ENCODE results near the gene RIMBP3C.
"Not testable (repeated sequence)": the region's sequence is repeated elsewhere in the genome, so short reads cannot be mapped to it uniquely, and the experiment has no call there.

The RIMBP3C gene

DNA sequence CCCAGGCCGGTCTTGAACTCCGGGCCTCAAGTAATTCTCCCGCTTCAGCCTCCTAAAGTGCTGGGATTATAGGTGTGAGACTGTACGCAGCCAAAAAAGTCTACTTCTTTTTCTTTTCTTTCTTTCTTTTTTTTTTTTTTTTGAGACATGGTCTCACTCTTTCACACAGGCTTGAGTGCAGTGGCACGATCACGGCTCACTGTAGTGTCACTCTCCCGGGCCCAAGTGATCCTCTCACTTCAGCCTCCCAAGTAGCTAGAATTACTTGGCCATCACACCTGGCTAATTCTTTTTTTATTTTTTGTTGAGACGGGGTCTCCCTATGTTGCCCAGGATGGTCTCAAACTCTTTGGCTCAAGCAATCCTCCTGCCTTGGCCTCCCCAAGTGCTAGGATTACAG, 12.7 kb upstream of the RIMBP3C start:
- Histone ChIP-seq H3K79me2 (ENCODE audit: insufficient read depth, low read length) (peaks cover 17% of the 10 kb centered on the region), H2AFZ (ENCODE audit: low read depth, low read length) (no peak overlapping the region), H3K9ac (ENCODE audit: low read depth, low read length) (no peak overlapping the region), H3K4me3 (ENCODE audit: low read depth in 1 of 2, low read length in 2 of 2) (no peak overlapping the region), H4K20me1 (ENCODE audit: insufficient read depth, low read length) (peaks cover 9% of the 10 kb centered on the region), H3K4me1 (ENCODE audit: insufficient read depth, low read length) (peaks cover 8% of the 10 kb centered on the region), H3K36me3 (ENCODE audit: insufficient read depth, low read length) (peaks cover 2% of the 10 kb centered on the region; the same call in 1 of the 2 replicates), H3K27me3 (ENCODE audit: insufficient read depth, low read length, poor library complexity) (no peaks in the 10 kb centered on the region), H3K4me2 (ENCODE audit: insufficient read depth, low read length) (no peak overlapping the region), H3K27ac (ENCODE audit: low read length) (no peak overlapping the region), H3K9me3 (ENCODE audit: insufficient read depth, low read length, severe bottlenecking) (no peaks in the 10 kb centered on the region)
- no peak for ATAC-seq (ENCODE audit: insufficient read depth, low read depth)
- DNase-seq = no peak
- TF ChIP-seq, protein P1, sequence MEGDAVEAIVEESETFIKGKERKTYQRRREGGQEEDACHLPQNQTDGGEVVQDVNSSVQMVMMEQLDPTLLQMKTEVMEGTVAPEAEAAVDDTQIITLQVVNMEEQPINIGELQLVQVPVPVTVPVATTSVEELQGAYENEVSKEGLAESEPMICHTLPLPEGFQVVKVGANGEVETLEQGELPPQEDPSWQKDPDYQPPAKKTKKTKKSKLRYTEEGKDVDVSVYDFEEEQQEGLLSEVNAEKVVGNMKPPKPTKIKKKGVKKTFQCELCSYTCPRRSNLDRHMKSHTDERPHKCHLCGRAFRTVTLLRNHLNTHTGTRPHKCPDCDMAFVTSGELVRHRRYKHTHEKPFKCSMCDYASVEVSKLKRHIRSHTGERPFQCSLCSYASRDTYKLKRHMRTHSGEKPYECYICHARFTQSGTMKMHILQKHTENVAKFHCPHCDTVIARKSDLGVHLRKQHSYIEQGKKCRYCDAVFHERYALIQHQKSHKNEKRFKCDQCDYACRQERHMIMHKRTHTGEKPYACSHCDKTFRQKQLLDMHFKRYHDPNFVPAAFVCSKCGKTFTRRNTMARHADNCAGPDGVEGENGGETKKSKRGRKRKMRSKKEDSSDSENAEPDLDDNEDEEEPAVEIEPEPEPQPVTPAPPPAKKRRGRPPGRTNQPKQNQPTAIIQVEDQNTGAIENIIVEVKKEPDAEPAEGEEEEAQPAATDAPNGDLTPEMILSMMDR (IDR thresholded peaks at IDR 0.05; ENCODE audit: borderline replicate concordance, extremely low read depth, low read length, poor library complexity, severe bottlenecking) = no peak
- TF ChIP-seq EZH2 (IDR thresholded peaks at IDR 0.05; ENCODE audit: borderline replicate concordance, low read depth, low read length, severe bottlenecking) = no peak

DNA sequence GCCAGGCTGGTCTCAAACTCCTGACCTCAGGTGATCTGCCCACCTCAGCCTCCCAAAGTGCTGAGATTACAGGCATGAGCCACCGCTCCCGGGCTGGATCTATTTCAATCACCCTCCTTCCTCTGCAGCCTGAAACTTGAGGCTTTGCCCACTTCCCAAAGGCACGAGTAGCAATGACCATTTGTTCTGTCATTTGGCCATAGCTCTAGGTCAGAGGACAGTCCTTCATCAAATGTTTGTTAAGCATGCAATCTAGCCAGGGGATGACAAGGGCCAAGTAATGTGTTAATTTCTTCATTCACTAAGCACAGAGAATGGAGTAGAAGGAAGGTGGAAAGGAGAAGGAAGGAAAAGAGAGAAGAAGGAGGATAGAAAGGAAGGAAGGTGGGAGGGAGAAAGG, 9.4 kb upstream of the RIMBP3C start:
- H3K4me2 ChIP-seq (ENCODE audit: insufficient read depth, low read length); H3K4me3 ChIP-seq (ENCODE audit: low read depth in 1 of 2, low read length in 2 of 2); H3K27me3 ChIP-seq (ENCODE audit: insufficient read depth, low read length, poor library complexity); H4K20me1 ChIP-seq (ENCODE audit: insufficient read depth, low read length); DNase-seq; H2AFZ ChIP-seq (ENCODE audit: low read depth, low read length); ATAC-seq (ENCODE audit: insufficient read depth, low read depth); H3K79me2 ChIP-seq (ENCODE audit: insufficient read depth, low read length); H3K9me3 ChIP-seq (ENCODE audit: insufficient read depth, low read length, severe bottlenecking); H3K36me3 ChIP-seq (ENCODE audit: insufficient read depth, low read length); H3K27ac ChIP-seq (ENCODE audit: low read length); H3K4me1 ChIP-seq (ENCODE audit: insufficient read depth, low read length); H3K9ac ChIP-seq (ENCODE audit: low read depth, low read length): not testable (repeated sequence)

DNA sequence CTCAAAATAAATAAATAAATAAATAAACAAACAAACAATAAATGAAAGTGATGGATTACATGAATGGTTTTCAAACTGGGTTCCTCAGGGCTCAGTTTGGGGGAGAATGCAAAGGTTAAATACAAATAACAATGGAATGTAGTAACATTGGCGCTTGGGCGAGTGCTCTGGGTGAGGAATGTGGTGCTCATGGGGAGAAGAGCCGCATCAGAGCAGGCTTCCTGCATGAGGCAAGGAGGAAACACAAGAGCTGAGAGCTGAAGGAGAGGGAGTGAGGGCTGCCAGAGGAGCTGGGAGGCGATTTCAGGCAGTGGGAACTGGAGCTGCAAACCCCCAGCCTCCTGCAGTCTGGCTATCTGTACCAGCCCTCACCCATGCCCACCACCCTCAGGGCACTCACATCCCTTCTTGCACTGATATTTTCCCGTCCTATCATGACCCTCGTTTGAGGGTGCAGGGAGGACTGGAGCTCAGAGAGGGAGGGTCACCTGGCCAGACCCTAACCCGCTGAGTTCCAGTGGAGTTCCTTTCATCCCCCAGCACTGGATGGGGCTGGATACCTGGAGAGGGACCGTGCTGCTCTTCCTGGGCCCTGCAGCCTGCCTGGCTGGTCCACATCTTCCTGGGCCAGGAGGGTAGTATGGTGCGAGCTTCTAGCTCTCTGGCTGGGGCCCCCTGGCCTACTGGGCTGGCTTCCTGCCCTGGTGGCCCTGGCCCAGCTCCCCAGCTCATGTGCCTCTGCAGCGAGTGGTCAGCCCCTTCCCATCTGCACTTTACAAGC, 8.3 kb upstream of the RIMBP3C start:
- not testable (repeated sequence) for DNase-seq; H3K4me1 ChIP-seq (ENCODE audit: insufficient read depth, low read length); H3K27me3 ChIP-seq (ENCODE audit: insufficient read depth, low read length, poor library complexity); H3K9me3 ChIP-seq (ENCODE audit: insufficient read depth, low read length, severe bottlenecking); ATAC-seq (ENCODE audit: insufficient read depth, low read depth); H3K27ac ChIP-seq (ENCODE audit: low read length); H3K4me2 ChIP-seq (ENCODE audit: insufficient read depth, low read length); H3K4me3 ChIP-seq (ENCODE audit: low read depth in 1 of 2, low read length in 2 of 2); H4K20me1 ChIP-seq (ENCODE audit: insufficient read depth, low read length); H2AFZ ChIP-seq (ENCODE audit: low read depth, low read length); H3K79me2 ChIP-seq (ENCODE audit: insufficient read depth, low read length); H3K9ac ChIP-seq (ENCODE audit: low read depth, low read length); H3K36me3 ChIP-seq (ENCODE audit: insufficient read depth, low read length)

DNA sequence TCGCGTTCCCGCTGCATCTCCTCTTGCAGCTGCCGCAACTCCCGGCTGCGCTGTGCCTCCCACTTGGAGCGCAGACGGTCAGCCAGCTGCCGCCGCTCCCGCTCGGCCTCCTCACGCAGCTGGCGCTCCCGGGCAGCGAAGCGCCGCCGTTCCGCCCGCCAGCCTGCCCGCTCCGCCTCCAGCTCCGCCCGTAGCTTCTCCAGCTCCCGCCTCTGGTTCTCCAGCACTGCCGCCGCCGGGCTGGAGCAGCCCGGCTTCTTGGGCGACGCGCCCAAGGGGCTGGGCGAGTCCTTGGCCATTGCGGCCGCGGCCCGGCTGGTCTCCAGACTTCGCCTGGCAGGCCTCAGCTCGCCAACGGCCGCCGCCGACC, 598 bp downstream of the RIMBP3C start:
- H3K4me2 ChIP-seq (ENCODE audit: insufficient read depth, low read length); H3K4me1 ChIP-seq (ENCODE audit: insufficient read depth, low read length); H3K4me3 ChIP-seq (ENCODE audit: low read depth in 1 of 2, low read length in 2 of 2); H3K36me3 ChIP-seq (ENCODE audit: insufficient read depth, low read length); H3K27me3 ChIP-seq (ENCODE audit: insufficient read depth, low read length, poor library complexity); H3K27ac ChIP-seq (ENCODE audit: low read length); H3K79me2 ChIP-seq (ENCODE audit: insufficient read depth, low read length); H3K9ac ChIP-seq (ENCODE audit: low read depth, low read length); H2AFZ ChIP-seq (ENCODE audit: low read depth, low read length); H3K9me3 ChIP-seq (ENCODE audit: insufficient read depth, low read length, severe bottlenecking); DNase-seq; H4K20me1 ChIP-seq (ENCODE audit: insufficient read depth, low read length): not testable (repeated sequence)
- ATAC-seq (ENCODE audit: insufficient read depth, low read depth) = peak; percentile 58

DNA sequence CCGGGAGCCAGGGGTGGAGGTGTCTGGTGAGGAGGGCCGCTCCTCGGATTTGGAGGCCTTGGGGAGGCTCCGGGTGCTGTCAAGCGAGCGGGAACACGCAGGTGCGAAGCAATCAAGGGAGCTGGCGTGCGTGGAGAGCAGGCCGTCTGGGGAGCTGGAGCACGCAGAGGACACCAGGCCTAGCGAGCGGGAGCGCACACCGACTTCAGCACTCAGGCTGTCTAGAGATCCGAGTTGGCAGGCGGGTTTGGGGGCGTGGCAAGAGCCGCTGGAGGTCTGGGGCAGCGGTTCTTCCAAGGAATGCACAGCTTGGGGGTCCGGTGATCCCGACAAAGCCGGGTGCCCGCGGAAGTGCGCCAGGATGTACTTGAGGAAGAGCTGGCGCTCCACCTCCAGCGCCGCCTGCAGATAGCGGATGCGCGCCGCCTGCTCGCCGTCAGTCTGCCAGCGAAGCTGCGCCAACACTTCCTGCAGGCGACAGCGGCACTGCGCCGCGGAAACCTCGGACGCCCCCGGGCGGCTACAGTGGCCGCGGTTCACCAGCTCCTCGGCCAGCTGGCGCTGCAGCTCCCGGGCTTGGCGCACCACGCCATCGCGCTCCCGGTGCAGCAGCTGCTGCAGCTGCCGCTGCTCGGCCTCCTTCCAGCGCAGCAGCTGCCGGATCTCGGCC, 1.1 kb downstream of the RIMBP3C start:
- H3K27ac ChIP-seq (ENCODE audit: low read length); H3K27me3 ChIP-seq (ENCODE audit: insufficient read depth, low read length, poor library complexity); H3K4me2 ChIP-seq (ENCODE audit: insufficient read depth, low read length); H3K4me3 ChIP-seq (ENCODE audit: low read depth in 1 of 2, low read length in 2 of 2); H2AFZ ChIP-seq (ENCODE audit: low read depth, low read length); H3K79me2 ChIP-seq (ENCODE audit: insufficient read depth, low read length); H3K36me3 ChIP-seq (ENCODE audit: insufficient read depth, low read length); H3K9me3 ChIP-seq (ENCODE audit: insufficient read depth, low read length, severe bottlenecking); H3K9ac ChIP-seq (ENCODE audit: low read depth, low read length); DNase-seq; H4K20me1 ChIP-seq (ENCODE audit: insufficient read depth, low read length); H3K4me1 ChIP-seq (ENCODE audit: insufficient read depth, low read length): not testable (repeated sequence)
- ATAC-seq (ENCODE audit: insufficient read depth, low read depth) = peak; percentile 79

DNA sequence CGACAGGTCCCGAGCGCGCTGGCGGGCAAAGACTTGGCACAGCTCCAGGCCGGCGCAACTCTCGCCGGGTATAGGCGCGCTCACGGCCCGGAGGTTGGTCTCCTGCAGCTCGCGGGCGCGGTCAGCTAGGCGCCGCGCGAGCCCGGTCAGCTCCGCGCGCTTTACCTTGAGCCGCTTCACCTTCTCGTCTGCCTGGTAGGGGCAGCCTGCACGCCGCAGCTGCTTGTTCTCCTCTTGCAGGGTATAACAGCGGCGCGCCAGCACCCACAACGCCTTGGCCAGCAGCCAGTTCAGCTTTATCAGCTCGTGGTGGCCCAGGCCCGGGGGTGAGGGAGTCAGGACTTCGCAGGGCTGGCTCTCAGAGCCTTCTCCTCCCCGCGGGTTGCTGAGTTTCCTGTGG, 1.7 kb downstream of the RIMBP3C start:
- H3K36me3 ChIP-seq (ENCODE audit: insufficient read depth, low read length); H3K27me3 ChIP-seq (ENCODE audit: insufficient read depth, low read length, poor library complexity); H3K4me3 ChIP-seq (ENCODE audit: low read depth in 1 of 2, low read length in 2 of 2); H3K4me2 ChIP-seq (ENCODE audit: insufficient read depth, low read length); H3K79me2 ChIP-seq (ENCODE audit: insufficient read depth, low read length); DNase-seq; H3K9ac ChIP-seq (ENCODE audit: low read depth, low read length); H3K4me1 ChIP-seq (ENCODE audit: insufficient read depth, low read length); H3K9me3 ChIP-seq (ENCODE audit: insufficient read depth, low read length, severe bottlenecking); H3K27ac ChIP-seq (ENCODE audit: low read length); H2AFZ ChIP-seq (ENCODE audit: low read depth, low read length); H4K20me1 ChIP-seq (ENCODE audit: insufficient read depth, low read length): not testable (repeated sequence)
- ATAC-seq (ENCODE audit: insufficient read depth, low read depth) = peak; percentile 70

DNA sequence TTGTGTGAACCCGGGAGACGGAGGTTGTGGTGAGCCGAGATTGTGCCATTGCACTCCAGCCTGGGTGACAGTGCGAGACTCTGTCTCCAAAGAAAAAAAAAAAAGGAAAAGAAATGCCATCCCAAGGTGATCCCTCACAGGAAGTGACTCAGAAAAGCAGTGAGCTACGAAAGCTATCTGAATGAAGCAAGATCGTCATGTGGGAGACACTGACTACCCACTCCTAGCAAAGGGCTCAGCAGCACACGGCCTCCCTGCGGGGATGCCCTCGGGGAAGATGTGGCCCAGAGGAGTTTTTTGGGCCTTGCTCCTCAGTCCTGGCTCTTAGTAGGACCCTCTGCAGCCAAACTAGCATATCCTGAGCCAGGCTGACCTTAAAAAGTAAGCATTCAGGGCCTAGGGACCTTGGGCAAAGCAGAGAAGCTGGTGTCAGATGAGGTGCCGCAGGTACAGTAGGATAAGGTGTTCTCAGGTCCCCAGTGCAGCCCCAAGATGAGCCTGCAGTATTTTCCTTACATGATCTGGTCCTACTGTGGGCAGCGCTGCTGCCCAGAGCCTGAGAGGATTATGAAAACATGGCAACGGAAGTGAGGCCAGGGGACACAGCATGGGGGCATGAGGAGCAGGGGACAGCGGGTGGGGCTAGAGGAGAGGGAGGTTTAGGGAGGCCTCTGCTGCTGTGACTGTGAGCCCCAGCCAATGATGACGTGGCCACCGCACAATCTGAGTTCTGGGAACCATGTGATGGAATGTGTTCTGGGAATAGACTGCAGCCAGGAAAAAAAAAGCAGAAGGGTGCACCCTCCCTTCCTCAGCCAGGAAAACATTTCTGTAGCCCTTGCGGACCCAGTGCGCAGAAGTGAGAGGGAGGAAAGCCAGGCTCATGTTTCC, 6.6 kb downstream of the RIMBP3C start:
- H3K9ac ChIP-seq (ENCODE audit: low read depth, low read length); ATAC-seq (ENCODE audit: insufficient read depth, low read depth); H3K36me3 ChIP-seq (ENCODE audit: insufficient read depth, low read length): not testable (repeated sequence)

More for the DNA sequence above, 6.6 kb downstream of the RIMBP3C start:
- H3K4me2 ChIP-seq (ENCODE audit: insufficient read depth, low read length); H3K9me3 ChIP-seq (ENCODE audit: insufficient read depth, low read length, severe bottlenecking); H3K4me3 ChIP-seq (ENCODE audit: low read depth in 1 of 2, low read length in 2 of 2); H4K20me1 ChIP-seq (ENCODE audit: insufficient read depth, low read length); H3K4me1 ChIP-seq (ENCODE audit: insufficient read depth, low read length); H3K27ac ChIP-seq (ENCODE audit: low read length); DNase-seq; H2AFZ ChIP-seq (ENCODE audit: low read depth, low read length); H3K79me2 ChIP-seq (ENCODE audit: insufficient read depth, low read length); H3K27me3 ChIP-seq (ENCODE audit: insufficient read depth, low read length, poor library complexity): not testable (repeated sequence)
